ENCODE measurements around the gene TAGLN.
A peak's percentile ranks its signal among the peaks of the same experiment; 100 is the strongest.

TAGLN gene

DNA sequence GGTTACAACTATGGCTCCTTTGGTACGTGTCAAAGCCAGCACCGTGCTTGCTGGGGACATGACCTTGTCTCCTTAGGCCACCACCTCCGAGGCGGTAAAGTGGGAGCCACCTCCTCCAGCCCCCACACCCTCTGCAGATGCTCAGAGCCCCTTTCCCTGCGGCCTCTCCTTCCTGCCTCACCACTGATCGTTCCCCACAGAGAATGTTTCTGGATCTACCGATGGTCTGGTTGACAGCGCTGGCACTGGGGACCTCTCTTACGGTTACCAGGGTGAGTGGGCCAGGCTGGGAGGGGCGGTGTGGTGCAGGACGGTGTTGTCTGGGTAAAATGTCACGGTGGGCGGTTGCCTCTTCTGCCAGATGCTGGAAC is 11.8 kb upstream of the TAGLN start:
- no peak overlapping the region for H3K4me3 ChIP-seq (ENCODE audit: low read length)
- H3K27me3 ChIP-seq (ENCODE audit: low read depth, low read length), result no peaks in the 10 kb centered on the region
- no peak overlapping the region for H3K4me2 ChIP-seq (ENCODE audit: low read length)
- no peak overlapping the region for H3K9ac ChIP-seq (ENCODE audit: low read length)
- H4K20me1 ChIP-seq (ENCODE audit: insufficient read depth, low read length), result no peaks in the 10 kb centered on the region
- H2AFZ ChIP-seq (ENCODE audit: low read depth, low read length), result no peak overlapping the region
- H3K79me2 ChIP-seq (ENCODE audit: low read length), result no peaks in the 10 kb centered on the region
- peaks cover 51% of the 10 kb centered on the region for H3K4me1 ChIP-seq (ENCODE audit: low read length)
- no peak overlapping the region for H3K27ac ChIP-seq (ENCODE audit: low read length)
- H3K9me3 ChIP-seq (ENCODE audit: insufficient read depth, low read length), result no peaks in the 10 kb centered on the region
- TF ChIP-seq EZH2phosphoT487 (IDR thresholded peaks at IDR 0.05; ENCODE audit: low read depth), result no peak
- TF ChIP-seq, protein P1, sequence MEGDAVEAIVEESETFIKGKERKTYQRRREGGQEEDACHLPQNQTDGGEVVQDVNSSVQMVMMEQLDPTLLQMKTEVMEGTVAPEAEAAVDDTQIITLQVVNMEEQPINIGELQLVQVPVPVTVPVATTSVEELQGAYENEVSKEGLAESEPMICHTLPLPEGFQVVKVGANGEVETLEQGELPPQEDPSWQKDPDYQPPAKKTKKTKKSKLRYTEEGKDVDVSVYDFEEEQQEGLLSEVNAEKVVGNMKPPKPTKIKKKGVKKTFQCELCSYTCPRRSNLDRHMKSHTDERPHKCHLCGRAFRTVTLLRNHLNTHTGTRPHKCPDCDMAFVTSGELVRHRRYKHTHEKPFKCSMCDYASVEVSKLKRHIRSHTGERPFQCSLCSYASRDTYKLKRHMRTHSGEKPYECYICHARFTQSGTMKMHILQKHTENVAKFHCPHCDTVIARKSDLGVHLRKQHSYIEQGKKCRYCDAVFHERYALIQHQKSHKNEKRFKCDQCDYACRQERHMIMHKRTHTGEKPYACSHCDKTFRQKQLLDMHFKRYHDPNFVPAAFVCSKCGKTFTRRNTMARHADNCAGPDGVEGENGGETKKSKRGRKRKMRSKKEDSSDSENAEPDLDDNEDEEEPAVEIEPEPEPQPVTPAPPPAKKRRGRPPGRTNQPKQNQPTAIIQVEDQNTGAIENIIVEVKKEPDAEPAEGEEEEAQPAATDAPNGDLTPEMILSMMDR (IDR thresholded peaks at IDR 0.05; ENCODE audit: low read depth, low read length), result no peak
- peaks cover 16% of the 10 kb centered on the region for H3K36me3 ChIP-seq (replicated peaks; ENCODE audit: low read depth, low read length)

DNA sequence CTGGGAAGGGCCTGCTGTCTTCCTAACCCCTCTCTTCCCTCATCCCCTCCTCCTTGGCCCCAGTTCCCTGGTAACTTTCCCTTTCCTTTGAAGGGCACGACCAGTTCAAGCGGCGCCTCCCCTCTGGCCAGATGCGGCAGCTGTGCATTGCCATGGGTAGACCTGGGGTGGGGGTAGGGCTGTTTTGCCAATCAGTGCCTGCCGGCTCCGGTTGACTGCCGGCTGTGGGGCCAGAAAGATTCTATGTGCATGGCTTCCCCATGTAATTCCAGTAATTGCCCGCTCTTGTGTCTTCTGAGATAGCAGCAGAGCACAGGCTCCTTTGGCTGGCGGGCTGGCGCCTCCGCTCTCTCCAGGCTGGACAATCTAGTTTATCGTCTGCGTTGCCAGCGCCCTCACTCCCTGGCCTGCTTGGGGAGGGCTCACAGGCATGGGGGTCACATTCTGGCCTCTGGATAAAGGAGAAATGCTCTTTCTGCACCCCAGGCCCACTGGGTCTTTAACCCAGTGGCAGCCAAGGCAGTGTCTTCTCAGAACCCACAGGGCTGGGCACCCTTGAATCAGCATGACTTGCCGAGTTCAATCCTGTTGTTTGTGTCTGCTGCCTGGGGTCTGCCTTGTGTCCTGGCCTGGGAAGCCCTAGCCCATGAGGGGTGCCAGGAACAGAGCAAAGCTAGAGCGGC is 11.2 kb upstream of the TAGLN start:
- Histone ChIP-seq H3K4me1 (ENCODE audit: low read length) (peaks cover 51% of the 10 kb centered on the region), H4K20me1 (ENCODE audit: insufficient read depth, low read length) (no peaks in the 10 kb centered on the region), H3K27ac (ENCODE audit: low read length) (no peak overlapping the region), H3K9ac (ENCODE audit: low read length) (no peak overlapping the region), H3K36me3 (replicated peaks; ENCODE audit: low read depth, low read length) (peaks cover 19% of the 10 kb centered on the region), H3K79me2 (ENCODE audit: low read length) (no peaks in the 10 kb centered on the region), H3K4me2 (ENCODE audit: low read length) (no peak overlapping the region), H3K27me3 (ENCODE audit: low read depth, low read length) (no peaks in the 10 kb centered on the region), H3K9me3 (ENCODE audit: insufficient read depth, low read length) (no peaks in the 10 kb centered on the region), H3K4me3 (ENCODE audit: low read length) (no peak overlapping the region), H2AFZ (ENCODE audit: low read depth, low read length) (no peak overlapping the region)
- TF ChIP-seq, protein P1 (IDR thresholded peaks at IDR 0.05; ENCODE audit: low read depth, low read length), result no peak

DNA sequence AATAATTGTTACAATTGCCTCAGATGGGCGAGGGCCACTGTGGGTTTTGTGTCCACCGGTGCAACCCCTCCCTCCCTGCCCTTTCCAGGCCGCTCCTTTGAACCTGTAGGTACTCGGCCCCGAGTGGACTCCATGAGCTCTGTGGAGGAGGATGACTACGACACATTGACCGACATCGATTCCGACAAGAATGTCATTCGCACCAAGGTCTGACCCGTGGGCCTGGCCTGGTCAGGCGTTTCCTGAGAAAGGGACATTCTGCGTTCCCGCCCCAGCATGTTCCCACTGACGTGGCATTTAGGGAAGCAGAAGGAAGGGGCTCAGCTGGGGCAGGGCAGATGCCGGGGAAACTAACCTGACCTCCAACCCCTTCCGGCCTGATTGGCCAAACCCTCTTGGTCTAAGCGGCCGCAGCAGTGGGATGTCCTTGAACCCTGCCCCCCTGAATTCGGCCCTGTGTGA is 10.5 kb upstream of the TAGLN start:
- peaks cover 23% of the 10 kb centered on the region for H3K36me3 ChIP-seq (replicated peaks; ENCODE audit: low read depth, low read length)
- H3K4me2 ChIP-seq (ENCODE audit: low read length), result no peak overlapping the region

DNA sequence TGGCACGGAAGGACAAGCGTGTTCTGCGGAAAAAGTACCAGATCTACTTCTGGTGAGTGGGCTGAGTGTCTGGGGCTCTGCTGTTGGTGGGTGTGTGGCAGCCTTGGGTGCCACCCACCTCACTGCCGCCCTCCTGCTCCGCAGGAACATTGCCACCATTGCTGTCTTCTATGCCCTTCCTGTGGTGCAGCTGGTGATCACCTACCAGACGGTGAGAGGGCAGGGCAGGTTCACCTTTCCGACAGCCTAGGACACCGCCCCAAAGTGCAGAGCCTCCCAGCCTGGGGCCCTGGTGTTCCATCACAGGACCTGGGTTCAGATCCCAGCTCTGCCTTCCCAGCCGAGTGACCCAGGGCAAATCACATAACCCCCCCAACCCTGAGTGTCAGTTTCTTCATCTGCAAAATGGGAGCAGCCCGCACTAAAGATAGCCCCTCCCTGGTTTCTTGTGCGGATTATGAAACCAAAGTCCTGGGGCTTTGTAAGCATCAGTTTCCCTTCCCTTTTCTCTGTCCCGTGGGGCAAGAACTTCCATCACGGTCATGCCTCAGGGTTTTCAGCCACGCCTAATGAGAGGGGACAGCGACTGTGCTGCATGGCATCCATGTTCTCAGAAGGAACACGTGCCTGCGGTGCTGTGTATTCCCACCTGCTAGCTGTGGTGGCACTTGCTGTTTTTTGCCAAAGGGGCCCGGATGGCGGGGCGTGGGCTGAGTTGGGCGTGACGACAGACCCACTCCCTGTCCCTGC is 9.8 kb upstream of the TAGLN start:
- H3K4me3 ChIP-seq (ENCODE audit: low read length), result peak overlapping the region; percentile 44; the same call in 1 of the 2 replicates
- H3K27me3 ChIP-seq (ENCODE audit: low read depth, low read length), result no peaks in the 10 kb centered on the region
- peaks cover 23% of the 10 kb centered on the region for H3K36me3 ChIP-seq (replicated peaks; ENCODE audit: low read depth, low read length)
- TF ChIP-seq EZH2phosphoT487 (IDR thresholded peaks at IDR 0.05; ENCODE audit: low read depth), result no peak
- TF ChIP-seq, protein P1 (IDR thresholded peaks at IDR 0.05; ENCODE audit: low read depth, low read length), result no peak
- no peak overlapping the region for H2AFZ ChIP-seq (ENCODE audit: low read depth, low read length)
- H3K4me2 ChIP-seq (ENCODE audit: low read length), result peak overlapping the region; percentile 71
- H3K27ac ChIP-seq (ENCODE audit: low read length), result peak overlapping the region; percentile 60
- H3K4me1 ChIP-seq (ENCODE audit: low read length), result peaks cover 51% of the 10 kb centered on the region
- H4K20me1 ChIP-seq (ENCODE audit: insufficient read depth, low read length), result no peaks in the 10 kb centered on the region
- no peaks in the 10 kb centered on the region for H3K9me3 ChIP-seq (ENCODE audit: insufficient read depth, low read length)
- peak overlapping the region; percentile 45; the same call in 1 of the 2 replicates for H3K9ac ChIP-seq (ENCODE audit: low read length)
- H3K79me2 ChIP-seq (ENCODE audit: low read length), result no peaks in the 10 kb centered on the region

More for the DNA sequence above, 10.5 kb upstream of the TAGLN start:
- Histone ChIP-seq H3K4me1 (ENCODE audit: low read length) (peaks cover 51% of the 10 kb centered on the region), H4K20me1 (ENCODE audit: insufficient read depth, low read length) (no peaks in the 10 kb centered on the region), H3K79me2 (ENCODE audit: low read length) (no peaks in the 10 kb centered on the region), H2AFZ (ENCODE audit: low read depth, low read length) (no peak overlapping the region), H3K27ac (ENCODE audit: low read length) (no peak overlapping the region), H3K27me3 (ENCODE audit: low read depth, low read length) (no peaks in the 10 kb centered on the region), H3K4me3 (ENCODE audit: low read length) (no peak overlapping the region), H3K9me3 (ENCODE audit: insufficient read depth, low read length) (no peaks in the 10 kb centered on the region), H3K9ac (ENCODE audit: low read length) (no peak overlapping the region; the same call in 1 of the 2 replicates)
- TF ChIP-seq EZH2phosphoT487 (IDR thresholded peaks at IDR 0.05; ENCODE audit: low read depth), result no peak
- TF ChIP-seq, protein P1 (IDR thresholded peaks at IDR 0.05; ENCODE audit: low read depth, low read length), result no peak

Data from OCI-LY3 (cell line).